Forelimb muscle (tissue), 1 donor: ENCODE results near the gene OR5K4. TPM values are rescaled to one million over a fixed set of nuclear protein-coding genes. Genes with fewer than 3 reads are reported as not detected.
"Not testable (repeated sequence)": the region's sequence is repeated elsewhere in the genome, so short reads cannot be mapped to it uniquely, and the experiment has no call there.

Experiments
- DNase-seq: peaks from one replicate; pipeline ENCODE4 v3.0.0-alpha.2; 2013; ENCODE audit warnings: low read depth
- polyA plus RNA-seq: library from polyadenylated mRNA; unstranded; fragments of 120-200 nt; gene quantifications from one replicate; pipeline ENCODE4 v1.2.1, GENCODE V29; 2013; ENCODE audit not compliant: insufficient read length

OR5K4 gene
- polyA plus RNA-seq, 1 donor, result not detected

GRCh38 chr3:98371186-98371585 lies 17.5 kb downstream of the OR5K4 start:
- DNase-seq, result no peak

GRCh38 chr3:98371853-98372252 lies 18.2 kb downstream of the OR5K4 start:
- no peak for DNase-seq

GRCh38 chr3:98372445-98372844 lies 18.8 kb downstream of the OR5K4 start:
- no peak for DNase-seq

GRCh38 chr3:98376631-98377030 lies 23.0 kb downstream of the OR5K4 start:
- DNase-seq, result no peak

- DNase-seq, result no peak
Measured at GRCh38 chr3:98388147-98388546, 34.5 kb downstream of the OR5K4 start.

GRCh38 chr3:98390366-98390765 lies 36.7 kb downstream of the OR5K4 start, which contains the start of gene OR5K3:
TSS of gene OR5K3 (plus strand) at chr3:98390666. CDS start at chr3:98390666, 0 bp downstream.
- DNase-seq, result no peak

- DNase-seq, result no peak
Measured at GRCh38 chr3:98395101-98395500, 41.4 kb downstream of the OR5K4 start.

- not testable (repeated sequence) for DNase-seq
Measured at GRCh38 chr3:98396482-98396881, 42.8 kb downstream of the OR5K4 start.

GRCh38 chr3:98398513-98398912 lies 44.9 kb downstream of the OR5K4 start:
- no peak for DNase-seq

GRCh38 chr3:98402507-98402906 lies 48.9 kb downstream of the OR5K4 start:
- no peak for DNase-seq

GRCh38 chr3:98404010-98404409 lies 50.4 kb downstream of the OR5K4 start:
- DNase-seq, result no peak

Other genes with a start within 250 kb of the OR5K4 start
- gene OR5H1, start 223.1 kb upstream of the OR5K4 start, polyA plus RNA-seq, result 0.03 TPM
- gene OR5H14, start 206.4 kb upstream of the OR5K4 start, polyA plus RNA-seq, result not detected
- gene OR5H15, start 187.2 kb upstream of the OR5K4 start, polyA plus RNA-seq, result not detected
- not detected for gene OR5H6, start 89.6 kb upstream of the OR5K4 start, polyA plus RNA-seq
- gene OR5H2, start 71.3 kb upstream of the OR5K4 start, polyA plus RNA-seq, result not detected
- gene OR5K3, start 36.8 kb downstream of the OR5K4 start, polyA plus RNA-seq, result not detected
- gene OR5K1, start 109.3 kb downstream of the OR5K4 start, polyA plus RNA-seq, result not detected
- gene OR5K2, start 143.8 kb downstream of the OR5K4 start, polyA plus RNA-seq, result not detected
- gene CLDND1, start 169.0 kb downstream of the OR5K4 start, polyA plus RNA-seq, result 73.8 TPM
- not detected for gene GPR15, start 178.1 kb downstream of the OR5K4 start, polyA plus RNA-seq
- 12.6 TPM for gene CPOX, start 239.8 kb downstream of the OR5K4 start, polyA plus RNA-seq